RPMI7951 (cell line): ENCODE data around the gene TMEM176A. TPM values are rescaled to one million over a fixed set of nuclear protein-coding genes. Genes with fewer than 3 reads are reported as not detected.

ENCODE experiments used
- DNase-seq: peaks from one replicate; pipeline ENCODE4 v3.0.0-alpha.2; 2012; ENCODE audit warnings: low read depth
- total RNA-seq: library from RNA; depleted of rRNA; stranded (reverse); fragments of >200 nt; shearing (Covaris generic); gene quantifications from 2 replicates; pipeline ENCODE4 v1.2.3, GENCODE V29; 2014

The TMEM176A gene
- total RNA-seq, 1 experiment from 2014 or later = not detected

DNA sequence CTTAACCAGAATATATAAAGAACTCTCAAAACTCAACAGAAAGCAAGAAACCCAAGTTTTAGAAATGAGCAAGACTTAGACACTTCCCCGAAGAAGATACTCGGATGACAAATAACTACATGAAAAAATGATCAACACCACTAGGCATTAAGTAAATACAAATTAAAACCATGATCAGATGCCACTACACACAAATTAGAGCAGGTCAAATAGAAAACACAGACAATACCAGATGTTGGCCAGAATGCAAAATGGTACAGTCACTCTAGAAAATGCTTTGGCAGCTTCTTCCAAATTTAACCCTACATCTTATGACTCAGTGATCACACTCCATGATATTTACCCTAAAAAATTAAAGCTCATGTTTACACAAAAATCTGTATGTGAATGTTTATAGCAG, 18.4 kb downstream of the TMEM176A start:
- DNase-seq = no peak

- no peak for DNase-seq
These were observed 19.6 kb downstream of the TMEM176A start for GRCh38 chr7:150820148-150820547.

DNA sequence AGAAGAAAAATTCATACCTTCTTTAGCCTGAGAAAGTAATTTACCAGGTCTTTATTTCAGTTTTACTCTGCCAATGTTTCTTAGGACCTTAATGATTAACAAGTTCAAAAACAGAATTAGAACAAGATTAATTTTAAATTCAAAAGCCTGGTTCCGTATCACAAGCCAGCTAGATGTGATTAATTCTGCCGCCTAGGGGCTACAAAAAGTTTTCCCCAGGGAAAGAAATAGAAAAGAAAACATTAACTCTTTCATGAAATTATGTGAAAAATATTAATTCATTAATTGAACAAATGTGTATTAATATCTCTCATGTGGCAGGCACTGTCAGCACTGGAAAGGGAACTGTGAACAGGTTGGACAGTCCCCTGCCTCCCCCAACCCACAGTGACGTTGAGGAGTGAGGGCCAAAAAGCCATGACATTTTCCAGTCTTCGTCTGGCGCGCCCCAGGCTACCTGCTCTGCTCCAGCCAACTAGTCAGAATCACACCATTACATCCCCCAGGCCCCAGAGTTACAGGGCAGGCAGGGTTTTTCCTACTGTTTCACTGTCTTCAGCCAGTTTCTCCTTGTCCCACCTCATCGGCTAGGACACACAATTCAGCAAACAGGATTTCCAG, 20.1 kb downstream of the TMEM176A start:
- no peak for DNase-seq

DNA sequence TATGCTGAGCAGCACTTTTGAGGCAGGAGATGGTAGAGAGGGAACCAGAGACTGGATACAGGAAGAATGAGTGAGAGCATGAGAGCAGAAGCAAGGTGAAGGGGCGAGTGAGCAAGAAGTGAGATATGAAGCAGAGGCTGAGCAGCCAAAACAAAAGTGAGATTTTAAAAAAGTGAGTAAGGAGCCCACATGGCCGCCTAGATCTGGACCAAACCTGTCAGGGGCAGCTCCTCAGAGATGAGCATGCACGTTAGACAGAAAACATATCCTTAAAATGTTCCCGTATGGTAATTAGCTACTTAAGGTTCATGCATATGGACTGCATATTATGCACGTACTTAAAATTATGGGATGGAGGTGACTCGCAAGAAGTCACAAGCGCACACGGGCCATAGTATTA, 22.5 kb downstream of the TMEM176A start:
- DNase-seq = no peak

- DNase-seq = peak; percentile 38
These were observed 23.0 kb downstream of the TMEM176A start for GRCh38 chr7:150823484-150824126.

DNA sequence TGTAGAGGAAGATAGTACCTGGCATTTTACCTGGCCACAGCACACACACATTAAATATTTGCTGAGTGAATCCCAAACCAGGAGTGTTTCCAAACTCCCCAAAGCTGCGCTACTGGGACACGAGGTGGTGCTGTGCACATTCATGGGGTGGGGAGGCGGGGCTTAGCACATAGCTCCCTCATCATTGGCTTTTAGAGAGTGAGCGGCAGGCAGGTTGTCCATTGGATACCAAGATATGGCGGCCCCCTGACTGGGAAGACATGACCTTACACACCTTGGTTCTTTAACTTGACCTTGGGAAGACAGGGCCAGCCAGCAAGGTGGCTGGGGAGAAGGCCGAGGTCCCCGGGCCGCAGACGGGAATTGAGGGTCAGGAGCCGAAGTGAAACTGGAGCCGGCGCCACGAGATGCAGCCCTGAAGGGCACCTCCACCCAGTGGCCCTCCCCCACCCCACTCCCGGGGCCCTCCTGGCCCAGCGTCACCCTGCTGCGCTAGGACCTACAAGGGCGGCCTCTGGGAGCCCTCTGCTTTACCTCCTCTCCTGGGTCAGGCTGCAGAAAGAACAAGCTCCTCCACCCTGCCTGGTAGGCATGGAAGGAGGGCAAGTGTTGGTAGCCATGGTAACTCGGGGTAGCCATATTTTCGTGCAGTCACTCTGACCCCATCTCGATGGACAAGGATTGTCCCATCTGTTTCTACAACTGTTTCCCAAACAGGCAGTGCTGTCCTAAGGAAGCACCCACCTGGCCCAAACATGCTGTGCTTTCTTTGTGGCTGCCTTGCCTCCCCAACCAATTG, 24.0 kb downstream of the TMEM176A start:
- DNase-seq = peak; percentile 70

DNA sequence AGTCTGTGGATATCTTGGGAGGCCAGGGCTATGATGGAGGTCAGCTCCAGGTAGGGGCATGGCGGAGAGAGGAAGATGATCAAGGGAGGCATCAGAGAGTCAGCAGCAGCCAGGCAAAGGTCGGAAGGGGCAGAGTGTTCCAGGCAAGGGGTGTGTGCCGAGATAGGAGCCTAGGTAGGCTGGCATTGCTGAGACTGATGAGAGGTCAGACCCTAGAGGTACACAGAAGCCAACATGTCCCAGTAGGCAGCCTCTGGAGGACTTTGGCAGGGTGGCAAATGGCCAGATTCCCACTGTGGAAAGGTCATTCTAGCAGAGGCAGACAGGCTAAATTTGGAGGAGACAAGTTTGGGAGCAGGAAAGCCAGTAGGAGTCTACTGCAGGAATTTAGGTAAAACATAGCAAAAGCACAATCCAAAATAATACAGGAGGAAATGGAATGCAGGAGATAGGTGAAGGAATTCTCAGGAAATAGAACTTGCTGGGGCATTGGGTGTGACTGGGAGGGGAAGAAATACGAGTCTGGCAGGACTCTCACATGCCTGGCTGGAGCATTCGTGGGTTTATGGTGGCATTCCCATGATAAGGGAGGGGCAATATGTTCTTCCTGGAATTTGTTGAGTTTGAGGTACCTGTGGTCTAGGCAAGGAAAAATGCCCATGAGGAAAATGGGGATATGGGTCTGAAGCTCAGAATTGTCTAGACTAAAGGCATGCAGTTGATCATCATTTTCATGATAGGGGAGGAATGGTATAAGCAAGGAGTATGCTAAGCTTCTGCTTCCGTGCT, 25.7 kb downstream of the TMEM176A start:
- no peak for DNase-seq

GRCh38 chr7:150828384-150828783, 27.8 kb downstream of the TMEM176A start:
- DNase-seq = no peak

- no peak for DNase-seq
These were observed 28.9 kb downstream of the TMEM176A start for GRCh38 chr7:150829426-150829825.

GRCh38 chr7:150830937-150831336, 30.4 kb downstream of the TMEM176A start:
- no peak for DNase-seq

DNA sequence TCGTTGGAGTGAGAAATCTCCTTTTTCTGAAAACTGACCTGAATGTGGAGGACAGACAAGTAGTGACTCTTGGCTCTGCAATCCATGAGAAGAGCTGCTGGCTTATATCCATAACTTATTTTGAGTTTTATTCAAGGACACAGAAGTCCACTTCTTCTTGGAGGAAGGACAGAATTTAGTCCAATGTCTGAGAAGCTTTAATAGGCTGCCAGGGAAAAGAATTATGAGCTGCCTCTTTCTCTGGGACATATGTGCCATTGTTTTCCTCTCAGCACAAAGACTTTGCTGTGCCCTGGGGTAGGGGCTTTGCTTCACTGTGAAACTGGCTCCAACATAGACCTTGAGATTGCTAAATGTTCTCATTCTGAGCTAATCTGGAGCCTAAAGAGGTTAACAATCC, 31.3 kb downstream of the TMEM176A start:
- DNase-seq = no peak

DNA sequence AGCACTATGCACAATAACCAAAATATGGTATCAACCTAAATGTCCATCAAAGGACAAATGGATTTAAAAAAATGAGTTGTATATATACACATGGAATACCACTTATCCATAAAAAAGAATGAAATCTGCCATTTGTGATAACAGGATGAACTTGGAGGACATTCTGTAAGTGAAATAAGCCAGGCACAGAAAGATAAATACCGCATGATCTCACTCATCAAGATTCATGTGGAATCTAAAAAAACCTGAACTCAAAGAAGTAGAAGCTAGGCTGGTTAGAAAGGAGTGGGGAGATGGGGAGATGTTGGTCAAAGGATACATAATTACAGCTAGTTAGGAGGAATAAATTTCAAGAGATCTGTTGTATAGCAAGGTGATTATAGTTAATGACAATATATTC, 34.5 kb downstream of the TMEM176A start:
- no peak for DNase-seq

DNA sequence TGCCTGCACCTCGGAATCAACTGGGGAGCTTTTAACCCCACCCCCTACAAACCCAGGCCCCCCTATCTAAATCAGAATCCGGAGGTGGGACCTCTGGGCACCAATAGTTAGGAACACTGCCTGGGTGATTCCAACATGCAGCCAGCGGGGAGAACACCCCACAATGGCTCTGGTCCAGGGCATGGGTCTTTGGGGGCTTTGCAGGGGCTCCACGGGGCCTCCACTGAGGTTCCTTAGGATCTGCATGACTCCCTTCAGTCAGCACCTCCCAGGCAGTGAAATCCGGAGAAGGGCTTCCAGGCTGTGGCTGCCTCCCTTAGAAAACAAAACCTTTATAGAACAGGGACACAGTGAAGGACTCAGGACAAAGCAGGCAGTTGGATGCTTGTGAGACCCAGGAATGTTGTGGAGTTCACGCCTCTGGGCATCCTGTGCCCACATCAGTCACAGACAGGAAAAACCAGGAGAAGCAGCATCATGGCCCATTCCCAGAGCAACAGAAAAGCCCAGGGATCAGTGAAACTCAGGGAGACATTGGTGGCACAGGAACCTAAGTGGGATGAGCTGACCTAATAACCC, 35.2 kb downstream of the TMEM176A start:
- DNase-seq = no peak

DNA sequence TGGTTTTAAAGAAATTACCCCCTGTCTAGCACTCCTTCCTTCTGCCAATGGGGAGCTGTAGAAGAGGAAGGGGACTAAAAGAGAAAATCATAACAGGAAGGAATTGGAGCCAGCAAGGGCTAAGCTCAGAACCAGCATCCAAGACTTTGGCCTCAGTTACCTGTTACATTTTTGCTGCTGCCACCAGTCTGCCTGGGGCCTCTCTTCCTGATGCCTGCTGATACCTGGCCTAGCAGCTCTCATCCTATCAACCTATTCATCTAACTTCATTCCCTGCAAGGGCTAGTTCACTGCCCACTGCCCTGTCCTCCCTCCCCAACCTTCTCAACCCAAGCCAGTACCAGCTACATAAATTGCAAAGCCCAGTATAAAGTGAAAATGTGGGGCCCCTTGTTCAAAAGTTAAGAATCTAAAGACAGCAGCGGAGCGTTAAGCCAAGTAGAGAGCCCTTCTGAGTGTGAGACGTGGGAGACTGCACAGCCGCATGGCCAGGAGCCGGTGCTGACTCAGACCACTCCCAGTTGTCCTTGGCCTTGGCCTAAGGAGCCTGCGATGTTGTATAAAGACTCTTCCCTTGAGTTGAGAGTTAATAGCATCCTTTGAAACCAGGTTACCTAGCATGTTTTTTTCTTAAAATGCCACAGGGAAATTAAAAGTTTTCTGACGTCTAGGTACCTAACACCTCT, 38.5 kb downstream of the TMEM176A start:
- no peak for DNase-seq

DNA sequence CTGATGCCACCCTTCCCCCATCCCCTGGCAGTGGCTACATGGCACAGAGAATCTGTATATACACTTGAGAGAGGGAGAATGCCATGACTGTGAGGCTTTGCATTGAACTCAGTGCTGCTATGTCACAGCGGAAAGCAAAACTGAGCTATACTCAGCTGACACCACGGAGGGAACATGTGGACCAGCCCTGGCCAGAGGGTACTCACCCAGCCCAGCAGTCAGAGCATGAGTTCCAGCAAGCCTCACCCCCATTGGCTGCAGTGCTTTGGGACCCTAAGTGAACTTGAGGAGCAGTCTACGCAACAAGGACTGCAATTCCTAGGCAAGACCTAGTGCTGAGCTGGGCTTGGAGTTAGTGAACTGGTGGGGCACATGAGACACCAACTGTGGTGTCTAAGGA, 41.4 kb downstream of the TMEM176A start:
- no peak for DNase-seq

DNA sequence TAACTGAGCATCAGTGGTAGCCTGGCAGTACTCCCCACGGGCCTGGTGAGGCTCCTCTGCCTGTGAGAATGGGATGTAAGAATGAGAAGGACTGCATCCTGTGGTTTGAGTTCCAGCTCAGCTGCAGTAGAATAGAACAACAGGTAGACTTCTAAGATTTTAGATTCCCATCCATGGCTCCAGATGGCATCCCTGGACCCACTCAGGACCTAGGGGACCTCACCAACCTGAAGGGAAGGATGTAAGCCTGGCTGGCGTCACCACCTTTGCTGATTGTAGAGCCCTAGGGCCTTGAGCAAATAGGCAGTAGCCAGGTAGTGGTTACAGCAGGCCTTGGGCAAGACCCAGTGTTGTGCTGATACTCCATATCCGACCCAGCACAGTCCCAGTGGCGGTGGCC, 42.1 kb downstream of the TMEM176A start:
- no peak for DNase-seq

DNA sequence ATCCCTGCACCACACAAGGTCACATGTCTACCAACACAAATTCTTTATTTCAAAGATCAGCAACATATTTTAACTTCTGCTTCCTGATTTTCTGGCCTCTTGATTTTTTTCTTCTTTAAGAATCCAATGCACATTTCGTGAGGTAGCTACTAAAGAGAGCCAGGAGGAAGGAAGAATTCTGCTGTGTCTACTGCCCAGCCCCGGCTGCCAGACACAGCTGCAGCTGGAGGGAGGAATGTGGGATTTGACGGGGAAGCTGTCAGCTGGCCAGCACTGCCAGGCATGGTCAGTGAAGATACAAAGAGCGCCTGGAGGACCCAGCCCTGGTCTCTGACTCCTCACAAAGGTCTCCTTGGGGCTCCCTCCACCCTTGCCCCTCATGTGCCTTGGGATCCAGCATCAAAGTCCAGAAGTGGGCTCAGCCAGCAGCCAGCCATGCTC, 44.9 kb downstream of the TMEM176A start:
- no peak for DNase-seq

DNA sequence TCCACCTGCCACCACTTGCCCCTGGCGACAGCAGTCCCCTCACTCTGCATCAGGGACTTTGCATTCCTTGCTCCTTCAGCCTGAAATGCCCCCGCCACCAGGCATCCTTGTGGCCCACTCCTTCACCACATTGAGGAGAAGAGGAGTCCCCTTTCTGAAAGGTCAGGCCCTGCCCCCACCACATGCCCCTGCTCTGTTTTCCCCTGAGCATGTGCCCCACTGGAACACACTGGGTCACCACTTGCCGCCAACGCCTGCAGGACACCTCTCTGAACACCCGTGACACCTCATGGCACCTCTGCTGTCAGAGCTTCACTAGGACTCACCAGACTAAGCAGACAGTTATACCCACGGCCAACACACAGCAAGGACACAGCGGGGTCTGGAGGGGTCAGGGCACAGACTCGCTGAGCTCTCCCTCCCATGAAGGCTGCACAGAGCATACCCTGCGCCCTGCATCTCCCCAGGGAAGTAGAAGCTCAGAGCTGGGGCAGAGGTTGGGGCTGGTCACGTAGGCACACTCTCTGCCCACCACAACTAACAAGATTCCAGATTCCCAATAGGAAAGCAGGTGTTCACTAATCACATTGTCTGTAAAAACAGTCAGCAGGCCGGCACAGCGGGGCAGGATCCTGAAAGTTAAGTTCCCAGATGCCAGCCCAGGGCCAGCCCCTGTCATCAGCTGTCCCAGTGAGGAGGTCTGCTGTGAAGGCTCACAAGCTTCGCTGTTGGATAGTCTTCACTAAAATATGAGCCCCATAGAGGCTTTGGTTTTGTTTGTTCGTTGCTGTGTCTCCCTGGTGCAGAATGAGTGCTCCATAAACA, 45.9 kb downstream of the TMEM176A start:
- DNase-seq = no peak

DNA sequence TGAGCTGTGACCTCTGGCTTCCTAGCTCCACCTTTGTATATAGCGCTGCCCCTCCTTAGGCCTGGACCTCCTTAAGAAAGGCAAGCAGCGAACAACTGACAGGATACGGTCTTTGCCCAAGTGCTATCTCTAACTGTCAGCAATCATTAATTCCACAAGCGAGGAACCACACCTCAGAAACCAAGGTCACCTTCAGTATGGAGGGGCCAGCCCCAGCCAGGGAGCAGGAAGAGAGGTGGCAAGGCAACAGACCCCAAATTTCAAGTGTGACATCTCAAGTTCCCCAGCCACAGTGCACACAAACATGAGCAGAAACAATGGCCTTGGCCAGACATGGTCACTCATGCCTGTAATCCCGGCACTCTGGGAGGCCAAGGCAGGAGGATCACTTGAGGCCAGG, 47.0 kb downstream of the TMEM176A start:
- DNase-seq = no peak

DNA sequence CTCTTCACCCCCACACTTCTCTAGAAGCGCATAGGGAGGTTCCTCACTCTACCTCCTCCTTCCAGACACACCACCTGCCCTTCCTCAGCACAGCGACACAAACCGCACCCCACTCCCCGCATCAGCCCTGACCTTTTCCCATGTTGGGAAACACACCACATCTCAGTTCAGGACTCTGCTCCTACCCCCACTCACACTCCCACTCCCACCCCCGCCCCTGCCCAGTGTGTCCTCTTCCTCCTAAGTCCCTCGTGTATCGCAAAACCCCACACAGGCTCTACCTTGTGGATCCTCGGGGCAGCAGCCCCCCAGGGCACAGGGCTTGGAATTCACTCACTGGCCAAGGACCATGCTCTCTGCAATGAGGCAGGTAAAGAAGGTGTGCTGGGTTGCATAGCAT, 47.5 kb downstream of the TMEM176A start:
- DNase-seq = no peak
